ENCODE data around the gene TRIP6. TPM values are rescaled to one million over a fixed set of nuclear protein-coding genes. Genes with fewer than 3 reads are reported as not detected.

TRIP6 gene
- total RNA-seq, 1 experiment from 2014 or later, result 102 TPM

DNA sequence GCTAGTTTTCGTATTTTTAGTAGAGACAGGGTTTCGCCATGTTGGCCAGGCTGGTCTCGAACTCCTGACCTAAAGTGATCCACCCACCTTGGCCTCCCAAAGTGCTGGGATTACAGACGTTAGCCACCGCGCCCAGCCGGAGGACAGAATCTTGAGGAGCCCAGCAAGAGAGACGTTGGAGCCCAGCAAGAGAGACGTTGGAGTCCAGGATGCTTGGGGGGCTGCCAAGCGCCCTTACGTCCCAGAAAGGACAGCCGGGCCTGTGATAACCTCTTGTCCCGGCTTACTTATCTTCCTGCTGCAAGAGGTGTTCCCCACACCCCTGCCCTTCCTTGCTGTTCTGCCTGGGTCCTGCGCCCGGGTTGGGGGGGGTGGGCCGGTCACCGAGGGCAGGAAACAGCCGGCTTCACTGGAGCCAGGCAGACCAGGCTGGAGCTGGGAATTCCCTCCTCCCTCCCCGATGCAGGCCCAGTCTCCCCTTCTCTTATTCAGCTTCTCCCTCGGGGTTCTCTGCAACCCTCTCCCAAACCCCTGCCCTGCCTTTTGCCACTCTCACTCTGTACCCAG lies 38.0 kb upstream of the TRIP6 start:
- DNase-seq (ENCODE audit: low read depth, low spot score) (no peak), ATAC-seq (no peak)
- no peak overlapping the region for H3K27ac ChIP-seq (ENCODE audit: low read depth, low read length)
- no peak overlapping the region for H3K9ac ChIP-seq (ENCODE audit: low read length)
- H3K4me1 ChIP-seq (ENCODE audit: control insufficient read depth in 1 of 2, insufficient read depth in 2 of 2, low read length in 2 of 2), result peaks cover 9 to 26% of the 10 kb centered on the region in 2 experiments; a peak in 3 of 4 replicates
- POLR2A ChIA-PET, result no interaction called here
- no peaks in the 10 kb centered on the region for H3K27me3 ChIP-seq (ENCODE audit: insufficient read depth, low read length)
- H3K9me3 ChIP-seq (ENCODE audit: control insufficient read depth in 1 of 2, insufficient read depth in 1 of 2, low read depth in 1 of 2, low read length in 2 of 2), result no peaks in the 10 kb centered on the region
- TF ChIP-seq RAD21 (IDR thresholded peaks at IDR 0.05; ENCODE audit: low read depth), result no peak
- no peak for TF ChIP-seq EGR1 (IDR thresholded peaks at IDR 0.05; ENCODE audit: low read depth)
- no peak for TF ChIP-seq ELF1 (IDR thresholded peaks at IDR 0.05; ENCODE audit: borderline replicate concordance, low read depth)
- TF ChIP-seq, protein P1, sequence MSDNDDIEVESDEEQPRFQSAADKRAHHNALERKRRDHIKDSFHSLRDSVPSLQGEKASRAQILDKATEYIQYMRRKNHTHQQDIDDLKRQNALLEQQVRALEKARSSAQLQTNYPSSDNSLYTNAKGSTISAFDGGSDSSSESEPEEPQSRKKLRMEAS (IDR thresholded peaks at IDR 0.05), result no peak
- TF ChIP-seq EZH2 (IDR thresholded peaks at IDR 0.05), result no peak
- no peak for TF ChIP-seq CBX3 (IDR thresholded peaks at IDR 0.05; ENCODE audit: low read depth)
- no peak for TF ChIP-seq TCF7L2 (IDR thresholded peaks at IDR 0.05; ENCODE audit: borderline replicate concordance, extremely low read depth, insufficient read depth, insufficient read length)
- no peak for TF ChIP-seq CEBPB (IDR thresholded peaks at IDR 0.05; ENCODE audit: low read depth)
- TF ChIP-seq SRF (IDR thresholded peaks at IDR 0.05; ENCODE audit: low read depth), result no peak
- TF ChIP-seq ZFX (IDR thresholded peaks at IDR 0.05), result no peak
- no peak for TF ChIP-seq JUND (IDR thresholded peaks at IDR 0.05)
- no peak for TF ChIP-seq EZH2phosphoT487 (IDR thresholded peaks at IDR 0.05; ENCODE audit: borderline replicate concordance)
- no peak for TF ChIP-seq REST (IDR thresholded peaks at IDR 0.05; ENCODE audit: low read depth)
- TF ChIP-seq, protein P2, sequence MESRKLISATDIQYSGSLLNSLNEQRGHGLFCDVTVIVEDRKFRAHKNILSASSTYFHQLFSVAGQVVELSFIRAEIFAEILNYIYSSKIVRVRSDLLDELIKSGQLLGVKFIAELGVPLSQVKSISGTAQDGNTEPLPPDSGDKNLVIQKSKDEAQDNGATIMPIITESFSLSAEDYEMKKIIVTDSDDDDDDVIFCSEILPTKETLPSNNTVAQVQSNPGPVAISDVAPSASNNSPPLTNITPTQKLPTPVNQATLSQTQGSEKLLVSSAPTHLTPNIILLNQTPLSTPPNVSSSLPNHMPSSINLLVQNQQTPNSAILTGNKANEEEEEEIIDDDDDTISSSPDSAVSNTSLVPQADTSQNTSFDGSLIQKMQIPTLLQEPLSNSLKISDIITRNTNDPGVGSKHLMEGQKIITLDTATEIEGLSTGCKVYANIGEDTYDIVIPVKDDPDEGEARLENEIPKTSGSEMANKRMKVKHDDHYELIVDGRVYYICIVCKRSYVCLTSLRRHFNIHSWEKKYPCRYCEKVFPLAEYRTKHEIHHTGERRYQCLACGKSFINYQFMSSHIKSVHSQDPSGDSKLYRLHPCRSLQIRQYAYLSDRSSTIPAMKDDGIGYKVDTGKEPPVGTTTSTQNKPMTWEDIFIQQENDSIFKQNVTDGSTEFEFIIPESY (IDR thresholded peaks at IDR 0.05; ENCODE audit: extremely low read depth, insufficient replicate concordance, low read length), result no peak
- no peak for TF ChIP-seq ZNF274 (IDR thresholded peaks at IDR 0.05; ENCODE audit: low read depth, low read length)
- TF ChIP-seq POLR2A (IDR thresholded peaks at IDR 0.05; ENCODE audit: borderline replicate concordance, extremely low read depth, insufficient read depth, insufficient read length), result no peak
- no peak for TF ChIP-seq SIN3A (IDR thresholded peaks at IDR 0.05; ENCODE audit: low read depth)
- TF ChIP-seq POLR2AphosphoS5 (IDR thresholded peaks at IDR 0.05; ENCODE audit: low read depth, low read length), result no peak
- TF ChIP-seq SP1 (IDR thresholded peaks at IDR 0.05; ENCODE audit: low read depth), result no peak
- TF ChIP-seq FOSL1 (IDR thresholded peaks at IDR 0.05; ENCODE audit: low read depth), result no peak
- H3K36me3 ChIP-seq (ENCODE audit: control insufficient read depth in 1 of 2, insufficient read depth in 2 of 2, low read length in 2 of 2), result peaks cover 0 to under 1% of the 10 kb centered on the region in 2 experiments; a peak in 1 of 4 replicates
- H4K20me1 ChIP-seq (ENCODE audit: insufficient read depth), result no peaks in the 10 kb centered on the region
- H2AFZ ChIP-seq (ENCODE audit: low read depth, low read length, poor library complexity, severe bottlenecking), result no peak overlapping the region
- BruUV-seq (replicated peaks), result no TSS peak
- CTCF ChIA-PET, result no interaction called here
- H3K9me2 ChIP-seq (ENCODE audit: insufficient read depth), result no peaks in the 10 kb centered on the region
- intact Hi-C loops (cut with micrococcal nuclease), result no loop called here
- RAD21 ChIA-PET (ENCODE audit: low non-redundant PET in 1 of 2, low total read pairs in 2 of 2, uncharacterized antibody in 2 of 2, unreplicated experiment in 2 of 2), result interaction anchor here in 1 of 2 experiments (0.7 kb wide), 1 partner anchor 121 kb away, joined by 3 read pairs; no protein-coding TSS in a partner anchor
- peaks cover 27% of the 10 kb centered on the region for H3K79me2 ChIP-seq (ENCODE audit: insufficient read depth, low read length)
- no peak overlapping the region for H3K4me2 ChIP-seq (ENCODE audit: low read length)
- H3K4me3 ChIP-seq (replicated peaks in 1 of 2; ENCODE audit: low read depth in 1 of 2, low read length in 2 of 2), result no peak overlapping the region

Measured in HCT116 (cell line).